GM21528 (cell line): Measurements from ENCODE around the gene PTPN7.
"Not testable (repeated sequence)": the region's sequence is repeated elsewhere in the genome, so short reads cannot be mapped to it uniquely, and the experiment has no call there.

ENCODE experiments used
- ATAC-seq: cut with Tn5 transposase; IDR thresholded peaks from one replicate; pipeline ENCODE4 v1.9.1; 2021; ENCODE audit warnings: mild to moderate bottlenecking, moderate library complexity; ENCODE audit not compliant: unreplicated experiment, low FRiP score

Gene PTPN7

DNA sequence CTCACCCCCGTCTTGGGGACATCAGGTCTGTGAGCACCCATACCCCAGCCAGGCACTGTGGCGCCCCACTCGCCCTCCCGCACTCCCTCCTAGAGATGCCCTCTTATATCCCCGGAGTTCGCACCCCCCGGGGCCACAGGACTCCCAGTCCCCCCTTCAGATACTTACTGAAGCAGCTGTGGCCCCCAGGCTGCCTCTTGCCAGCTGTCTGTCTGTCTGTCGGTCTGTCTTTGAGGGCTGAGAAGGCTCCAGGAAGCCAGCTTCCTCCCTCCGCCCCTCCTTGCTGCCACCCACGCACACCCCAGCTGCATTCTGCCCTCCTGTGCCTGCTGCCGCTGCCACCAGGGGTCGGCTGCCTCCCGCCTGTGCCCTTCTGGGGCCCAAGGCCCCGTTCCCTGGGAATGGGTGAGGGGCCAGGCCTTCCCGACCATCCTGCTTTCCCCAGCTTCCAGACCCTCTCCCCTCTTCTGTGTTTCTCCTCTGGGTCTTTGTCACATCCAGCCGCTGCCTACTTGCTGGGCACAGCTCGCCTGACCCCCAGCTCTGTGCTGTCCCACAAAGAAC is at the start of gene PTPN7:
Gene PTPN7 (minus strand): TSS at position 226 of the 564 bp plus-strand sequence. CDS start 1,200 bp downstream, outside the sequence.
- peak; percentile 47 for ATAC-seq

DNA sequence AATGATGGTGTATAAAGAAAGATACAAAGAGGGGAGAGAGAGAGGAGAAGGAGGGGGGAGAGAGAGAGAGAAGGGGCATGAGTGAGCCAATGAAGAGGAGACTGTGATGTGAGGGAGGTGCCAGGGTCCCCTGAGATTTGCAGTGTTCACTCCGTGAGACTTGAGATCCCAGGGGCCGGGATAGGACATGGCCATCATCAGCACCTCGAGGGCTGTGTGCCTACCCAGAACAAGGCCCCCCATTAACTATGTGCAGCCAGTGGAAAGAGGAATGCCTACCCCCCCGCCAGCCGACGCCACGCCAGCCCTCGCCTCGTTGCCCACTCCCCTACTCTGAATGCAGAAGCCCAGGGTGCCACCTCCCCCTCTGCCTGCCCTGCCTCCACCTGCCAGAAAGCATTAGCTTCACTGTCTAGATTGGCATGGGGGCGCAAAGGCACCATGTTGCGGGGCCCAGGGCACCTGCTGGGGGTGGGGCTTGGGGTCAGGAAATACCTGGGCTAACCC is 48.0 kb upstream of the PTPN7 start:
- no peak for ATAC-seq

DNA sequence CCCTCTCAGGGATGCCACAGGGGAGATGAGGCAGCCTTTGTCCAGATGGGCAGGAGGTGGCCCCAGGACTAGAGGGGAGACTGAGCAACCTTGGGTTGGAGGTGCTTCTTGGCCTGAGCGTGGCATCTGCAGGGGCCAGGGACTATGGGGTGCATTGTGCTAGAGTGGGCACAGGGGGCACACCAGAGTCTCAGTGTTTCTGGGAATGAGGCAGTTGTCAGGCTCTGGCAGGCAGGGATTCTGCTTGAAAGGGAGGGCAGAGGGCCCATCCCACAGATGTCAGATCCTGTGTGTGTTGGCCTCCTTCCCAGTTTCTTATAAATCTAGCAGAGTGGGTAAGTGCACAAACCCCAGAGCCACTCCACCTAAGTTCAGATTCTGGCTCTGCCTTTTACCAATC is 46.9 kb upstream of the PTPN7 start:
- no peak for ATAC-seq

DNA sequence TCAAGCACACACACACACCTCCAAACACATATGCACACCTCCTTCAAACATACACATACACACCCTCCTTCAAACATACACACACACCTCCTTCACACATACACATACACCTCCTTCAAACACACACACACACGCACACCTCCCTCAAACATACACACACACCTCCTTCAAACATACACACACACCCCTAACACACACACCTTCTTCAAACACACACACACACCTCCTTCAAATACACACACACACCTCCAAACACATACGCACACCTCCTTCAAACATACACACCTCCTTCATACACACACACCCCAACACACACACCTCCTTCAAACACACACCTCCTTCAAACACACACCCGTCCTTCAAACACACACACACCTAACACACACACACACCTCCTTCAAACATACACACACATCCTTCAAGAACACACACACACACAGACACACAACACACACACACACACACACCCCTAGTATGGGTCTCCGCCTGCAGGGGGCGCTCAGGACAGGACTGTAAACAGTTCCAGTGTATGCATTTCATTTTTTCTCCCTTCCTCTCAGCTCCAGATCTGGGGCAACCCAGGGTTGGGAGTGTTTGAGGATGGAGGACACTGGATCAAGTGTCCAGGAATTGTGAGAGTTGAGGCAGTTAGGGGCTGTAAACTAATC is 45.3 kb upstream of the PTPN7 start:
- no peak for ATAC-seq

DNA sequence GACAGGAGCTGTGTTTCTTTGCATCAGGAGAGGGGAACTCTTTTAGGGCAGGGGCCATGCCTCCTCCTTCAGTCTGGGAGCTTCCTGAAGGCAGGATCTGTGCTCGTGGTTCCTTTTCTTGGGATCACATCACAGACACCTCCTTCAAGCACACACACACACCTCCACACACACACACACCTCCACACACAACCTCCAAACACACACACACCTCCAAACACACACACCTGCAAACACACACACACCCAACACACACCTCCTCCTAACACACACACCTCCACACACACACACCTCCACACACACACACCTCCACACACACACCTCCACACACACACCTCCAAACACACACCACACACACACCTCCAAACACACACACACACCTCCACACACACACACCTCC is 43.7 kb upstream of the PTPN7 start:
- ATAC-seq = no peak

DNA sequence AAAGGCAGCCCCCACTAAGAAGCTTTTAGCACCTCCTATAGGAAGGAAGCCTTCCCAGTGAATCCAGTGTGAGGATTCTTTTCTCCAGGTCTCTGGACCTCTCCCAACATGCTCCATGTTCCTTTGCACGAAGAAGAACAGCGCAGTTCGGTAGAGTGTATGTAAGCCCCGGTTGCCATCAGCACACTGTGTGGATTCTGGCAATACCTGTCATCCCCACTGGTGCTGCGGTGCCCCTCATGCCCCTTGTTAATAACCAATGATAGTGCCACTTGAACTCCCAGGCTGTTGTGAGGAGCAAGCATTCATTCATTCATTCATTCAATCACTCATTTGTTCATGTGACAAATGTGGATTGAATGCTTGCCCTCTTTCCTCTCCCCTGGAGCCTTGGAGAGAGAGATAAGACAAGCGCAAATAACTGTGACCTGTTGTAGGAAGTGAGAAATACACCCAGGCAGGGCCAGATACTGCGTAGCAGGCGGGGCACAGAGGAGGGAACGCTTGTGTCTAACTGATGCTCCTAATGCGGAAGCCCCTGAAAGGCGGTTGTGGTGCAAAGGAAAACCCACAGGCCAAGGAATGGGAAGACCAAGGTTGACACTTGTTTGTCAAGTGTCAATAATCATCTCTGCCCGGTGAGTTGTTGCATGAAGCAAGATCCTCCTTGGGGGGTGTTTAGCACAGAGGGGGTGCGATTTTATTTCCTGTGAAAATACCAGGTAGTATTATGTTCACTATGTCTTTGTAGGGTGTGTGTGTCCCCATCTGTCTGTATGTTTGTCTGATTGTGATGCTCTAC is 43.0 kb upstream of the PTPN7 start:
- no peak for ATAC-seq

DNA sequence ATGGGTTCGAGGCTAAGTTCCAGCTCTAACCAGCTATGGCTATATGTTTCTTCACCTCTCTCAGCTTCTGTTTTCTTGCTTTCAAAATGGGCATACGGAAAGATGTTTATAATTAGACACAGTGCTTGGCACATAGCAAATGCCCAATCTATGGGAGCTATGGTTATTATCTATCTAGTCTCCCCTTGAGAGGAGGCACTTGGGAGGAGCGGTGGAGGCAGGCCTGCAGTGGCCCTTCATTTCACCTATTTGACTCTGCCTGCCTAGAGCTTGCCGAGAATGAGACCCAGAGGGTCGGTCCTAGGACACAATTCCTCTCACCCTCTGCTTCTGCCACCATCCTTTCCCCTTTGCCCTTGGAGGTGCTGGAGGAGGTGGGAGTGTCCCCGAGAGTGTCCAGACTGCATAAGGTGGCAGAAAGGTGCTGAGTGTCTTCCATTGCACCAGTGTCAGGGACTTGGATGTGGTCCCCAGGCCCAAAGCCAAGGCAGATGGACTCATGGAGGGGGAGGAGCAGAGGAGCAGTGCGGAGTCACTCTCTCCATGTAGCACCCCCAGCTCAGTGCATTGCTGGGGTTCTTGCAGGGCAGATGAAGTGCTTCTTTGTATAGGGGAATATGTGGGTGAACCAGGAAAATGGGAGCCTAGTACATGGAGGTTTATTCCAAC is 42.2 kb upstream of the PTPN7 start:
- no peak for ATAC-seq

DNA sequence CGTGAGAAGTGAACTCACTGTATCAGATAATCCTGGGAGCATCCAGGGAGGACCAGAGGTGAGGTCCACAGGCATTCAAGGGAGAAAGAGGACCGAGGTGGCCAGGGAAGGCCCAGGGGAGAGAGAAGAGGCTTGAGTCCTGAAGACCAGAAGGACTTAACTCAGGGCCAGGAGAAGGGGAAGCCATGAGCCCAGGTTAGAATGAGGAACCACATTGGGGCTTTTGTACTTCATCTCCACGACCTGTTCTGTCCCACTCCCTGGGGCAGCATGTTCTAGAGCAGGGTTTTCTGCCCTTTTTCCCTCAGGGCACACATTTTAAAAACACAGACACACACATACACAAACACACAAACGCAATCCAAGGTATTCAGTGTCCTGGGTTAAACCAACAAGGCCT is 41.6 kb upstream of the PTPN7 start:
- ATAC-seq = no peak

DNA sequence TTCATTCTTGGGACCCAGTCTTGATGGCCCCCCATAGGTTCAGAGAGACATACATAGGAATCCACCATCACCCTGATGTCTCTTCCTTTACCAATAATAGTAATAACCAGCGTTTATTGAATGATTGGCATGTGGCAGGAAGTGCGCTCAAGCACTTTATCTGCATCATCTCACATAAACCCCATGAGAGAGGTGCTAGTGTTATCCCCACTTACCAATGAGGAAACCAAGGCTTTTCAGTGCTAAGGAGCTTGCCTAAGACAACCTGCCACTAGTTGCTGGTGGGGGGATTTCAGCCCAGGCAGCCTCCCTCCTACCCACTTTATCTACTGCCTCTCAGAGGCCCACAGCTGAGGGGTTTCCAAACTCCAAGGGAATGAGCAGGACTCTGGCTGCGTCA is 40.9 kb upstream of the PTPN7 start:
- ATAC-seq = no peak

DNA sequence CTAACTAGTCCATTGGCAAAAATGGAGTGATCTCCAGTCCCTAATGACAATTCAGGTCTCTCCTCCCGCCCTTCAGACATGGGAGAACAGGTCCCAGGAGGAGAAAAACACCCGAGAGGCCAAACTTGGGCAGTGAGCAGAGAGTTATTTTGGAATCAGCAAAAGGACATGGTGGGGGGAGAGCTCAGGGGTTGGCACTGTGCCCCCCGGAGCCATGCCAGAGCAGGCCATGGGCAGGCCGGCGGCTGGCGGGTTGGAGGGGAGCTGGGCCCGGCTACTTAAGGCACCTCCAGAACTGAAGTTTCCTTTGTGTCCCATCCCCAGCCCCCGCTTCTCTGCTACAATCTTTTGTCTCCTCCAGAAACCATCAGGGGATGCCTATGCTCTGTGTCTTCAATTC is 40.3 kb upstream of the PTPN7 start:
- ATAC-seq = no peak

DNA sequence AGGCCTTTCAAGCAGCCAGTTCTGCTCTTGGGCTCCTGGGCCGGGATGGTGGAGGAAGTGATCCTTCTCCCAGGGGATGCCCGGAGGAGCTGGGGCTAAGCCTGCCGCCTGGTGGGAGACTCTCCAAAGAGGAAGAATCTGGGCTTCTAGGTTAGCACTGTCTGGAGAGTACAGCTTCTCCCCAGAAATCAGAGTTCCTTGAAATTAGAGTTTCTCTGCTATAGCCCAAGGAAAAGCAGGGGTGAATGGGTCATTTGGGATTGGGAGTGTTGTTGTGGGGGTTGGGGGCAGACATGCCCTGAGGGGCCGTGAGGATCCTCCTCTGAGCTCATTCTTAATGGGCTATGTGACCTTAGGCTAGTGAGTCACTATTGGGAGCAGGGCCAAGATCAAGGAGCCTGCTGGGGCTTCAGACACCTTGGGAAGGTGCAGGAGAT is 39.7 kb upstream of the PTPN7 start:
- ATAC-seq = no peak

DNA sequence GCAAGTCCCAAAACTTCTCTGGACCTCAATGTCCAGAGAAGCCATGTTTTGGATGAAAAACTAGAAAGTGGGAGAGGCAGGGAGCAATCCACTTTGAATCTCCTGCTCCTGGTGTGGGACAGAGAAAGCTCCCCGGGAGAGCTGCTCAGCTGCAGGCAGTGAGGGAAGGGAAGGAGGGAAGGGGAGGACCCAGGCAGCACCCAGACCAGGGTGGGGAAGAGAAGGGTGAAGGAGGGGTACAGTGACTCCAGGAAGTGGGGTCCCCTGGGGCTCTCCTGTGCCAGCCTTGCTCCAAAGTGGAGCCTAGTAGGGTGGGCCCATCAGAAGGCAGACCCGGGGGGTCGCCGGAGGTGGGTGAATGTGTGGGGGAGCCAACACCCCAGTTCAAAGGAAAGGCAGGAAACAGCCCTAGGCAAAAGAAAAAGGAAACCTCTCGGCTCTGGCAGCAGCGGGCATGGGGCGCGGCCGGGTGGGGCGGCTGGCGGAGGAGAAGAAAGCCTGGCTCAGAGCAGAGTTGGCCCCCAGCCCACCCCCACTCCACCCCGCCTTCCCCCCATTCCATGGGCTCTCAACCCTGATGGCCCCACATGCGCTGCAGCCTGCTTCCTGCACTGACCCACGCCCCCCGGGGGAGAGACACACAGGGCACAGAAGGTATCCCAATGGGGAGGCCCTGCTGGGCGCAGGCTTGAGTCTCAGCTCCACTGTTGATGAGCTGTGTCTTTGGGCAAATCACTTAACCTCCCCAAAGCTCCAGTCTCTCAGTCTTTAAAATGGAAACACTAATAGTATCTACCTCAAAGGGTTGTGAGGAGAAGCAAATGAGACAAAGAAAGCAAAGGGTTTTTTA is 38.9 kb upstream of the PTPN7 start:
- no peak for ATAC-seq

DNA sequence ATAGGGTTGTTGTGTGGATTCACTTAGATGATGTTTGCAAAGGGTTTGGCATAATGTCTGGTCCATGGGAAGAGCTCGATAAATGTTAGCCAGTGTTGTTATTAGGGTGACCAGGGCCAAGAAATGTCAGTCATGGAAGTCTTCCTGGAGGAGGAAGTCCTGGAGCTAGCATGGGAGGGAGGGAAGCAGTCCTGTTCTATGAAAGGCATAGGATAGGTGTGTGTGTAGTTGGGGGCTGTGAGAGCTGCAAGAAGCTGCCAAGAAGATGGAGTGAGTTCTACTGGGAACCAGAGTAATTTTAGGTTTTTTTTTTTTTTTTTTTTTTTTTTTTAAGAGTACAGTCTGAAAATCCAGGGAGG is 37.9 kb upstream of the PTPN7 start:
- ATAC-seq = no peak

DNA sequence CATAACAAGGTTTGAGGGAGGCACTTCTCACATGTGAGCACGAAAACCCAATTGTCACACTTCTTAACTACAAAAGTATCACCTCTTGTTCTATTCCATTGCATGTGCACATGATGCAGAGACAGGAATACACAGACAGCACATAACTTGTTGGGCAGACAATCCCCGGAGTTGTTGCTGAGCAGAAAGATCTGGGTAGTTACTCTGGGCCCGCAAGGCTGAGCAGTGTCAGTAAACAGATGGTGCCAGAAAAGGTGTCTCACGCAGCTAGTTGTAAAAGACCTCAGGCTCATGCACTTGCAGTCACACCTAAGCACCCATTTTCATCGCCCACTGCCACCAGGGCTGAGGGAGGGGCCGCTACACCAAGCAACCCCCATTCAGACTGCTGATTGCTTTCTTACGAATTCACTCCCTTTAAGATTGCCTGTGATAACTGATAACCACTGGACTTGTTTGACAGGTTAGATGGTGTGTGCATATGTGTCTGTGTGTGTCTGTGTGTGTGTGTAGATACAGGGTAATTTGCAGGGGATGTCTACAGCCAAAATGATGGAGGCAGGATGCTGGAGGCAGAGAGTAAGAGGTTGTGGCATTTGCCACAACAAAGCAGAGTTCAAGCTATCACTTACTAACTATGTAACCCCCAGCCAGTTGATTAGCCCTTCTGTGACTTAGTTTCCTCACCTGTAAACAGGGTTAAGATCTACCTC is 37.4 kb upstream of the PTPN7 start:
- ATAC-seq = no peak

DNA sequence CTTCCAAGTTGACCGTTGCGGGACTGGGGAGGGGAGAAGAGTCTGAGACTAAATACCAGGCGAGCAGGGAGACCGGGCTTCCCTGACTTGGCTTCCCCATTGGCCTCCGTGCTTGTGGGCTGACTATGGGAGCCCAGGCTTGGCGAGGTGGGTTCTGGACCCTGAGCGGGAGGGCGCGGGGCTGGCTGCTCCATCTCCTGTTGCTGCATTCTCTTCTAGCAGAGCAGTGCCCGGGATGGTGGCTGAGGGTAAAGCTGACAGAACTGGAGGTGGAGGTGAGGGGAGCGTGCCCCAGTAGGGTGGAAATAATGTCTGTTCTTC is 33.9 kb upstream of the PTPN7 start:
- ATAC-seq = no peak

DNA sequence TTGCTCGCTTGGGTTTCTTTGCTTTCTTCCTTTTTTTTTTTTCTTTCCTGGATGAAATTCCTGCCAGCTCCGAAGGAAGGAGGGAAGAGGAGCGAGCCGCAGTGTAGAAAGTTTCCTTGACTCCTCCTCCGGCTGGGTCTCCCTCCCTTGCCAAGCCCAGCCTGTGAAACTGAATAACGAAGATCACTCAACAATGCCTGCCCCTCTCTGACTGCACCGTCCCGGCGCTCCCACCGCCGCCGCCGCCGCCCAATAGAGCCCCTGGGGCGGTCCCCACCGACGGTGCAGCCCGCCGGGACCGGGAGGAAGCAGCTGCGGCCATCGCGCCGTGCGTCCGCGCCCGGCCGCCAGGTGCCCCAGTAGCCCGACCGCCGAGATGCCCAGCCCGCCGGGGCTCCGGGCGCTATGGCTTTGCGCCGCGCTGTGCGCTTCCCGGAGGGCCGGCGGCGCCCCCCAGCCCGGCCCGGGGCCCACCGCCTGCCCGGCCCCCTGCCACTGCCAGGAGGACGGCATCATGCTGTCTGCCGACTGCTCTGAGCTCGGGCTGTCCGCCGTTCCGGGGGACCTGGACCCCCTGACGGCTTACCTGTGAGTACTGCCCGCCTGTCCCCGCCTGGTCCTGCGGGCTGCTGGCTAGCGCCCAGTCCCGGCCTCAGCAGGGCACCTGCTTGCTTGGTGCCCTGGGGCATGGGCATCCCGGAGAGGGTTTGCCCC is 33.4 kb upstream of the PTPN7 start, which contains the start of gene LGR6:
Gene LGR6 (plus strand): TSS at position 186 of the 714 bp plus-strand sequence. CDS start 191 bp downstream, at position 377.
- ATAC-seq = no peak

DNA sequence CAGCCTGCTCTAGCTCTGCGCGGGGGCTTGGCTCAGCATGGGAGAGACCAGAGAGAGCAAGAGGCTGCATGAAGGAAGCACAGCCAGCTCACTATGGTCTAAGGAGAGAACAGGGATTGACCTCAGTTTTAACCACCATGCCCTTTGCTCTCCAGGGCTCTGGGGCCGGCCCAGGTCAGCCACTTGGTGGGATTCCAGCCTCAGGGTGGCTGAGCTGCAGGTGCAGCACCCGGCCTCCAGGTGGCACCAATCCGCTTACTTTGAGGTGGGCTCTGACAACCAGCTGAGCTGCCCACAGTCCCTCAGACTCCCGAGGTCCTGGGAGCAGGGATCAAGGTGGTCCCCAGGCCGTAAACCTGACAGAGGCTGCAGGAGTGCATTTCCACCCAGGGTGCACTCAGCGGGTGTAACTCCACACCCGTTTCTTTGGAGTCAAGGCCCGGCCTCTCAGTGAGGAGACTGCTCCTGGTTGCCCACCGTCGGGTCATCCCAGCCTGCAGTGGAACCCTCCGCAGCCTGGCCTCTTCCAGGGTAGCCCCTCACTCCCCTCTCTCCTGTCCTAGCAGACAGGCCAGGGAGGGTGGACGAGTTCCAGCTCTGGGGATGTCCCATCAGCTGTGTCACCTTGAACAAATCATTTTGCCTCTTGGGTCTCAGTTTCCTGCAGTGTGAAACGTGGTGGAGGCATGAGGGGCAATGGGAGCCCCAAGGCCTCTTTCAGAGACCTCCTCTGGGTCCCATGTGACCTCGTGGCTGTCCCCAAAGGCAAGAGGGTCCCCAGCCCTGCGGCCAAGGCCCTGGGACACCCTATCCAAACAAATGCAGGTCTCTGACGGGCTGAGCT is 32.6 kb upstream of the PTPN7 start:
- no peak for ATAC-seq

DNA sequence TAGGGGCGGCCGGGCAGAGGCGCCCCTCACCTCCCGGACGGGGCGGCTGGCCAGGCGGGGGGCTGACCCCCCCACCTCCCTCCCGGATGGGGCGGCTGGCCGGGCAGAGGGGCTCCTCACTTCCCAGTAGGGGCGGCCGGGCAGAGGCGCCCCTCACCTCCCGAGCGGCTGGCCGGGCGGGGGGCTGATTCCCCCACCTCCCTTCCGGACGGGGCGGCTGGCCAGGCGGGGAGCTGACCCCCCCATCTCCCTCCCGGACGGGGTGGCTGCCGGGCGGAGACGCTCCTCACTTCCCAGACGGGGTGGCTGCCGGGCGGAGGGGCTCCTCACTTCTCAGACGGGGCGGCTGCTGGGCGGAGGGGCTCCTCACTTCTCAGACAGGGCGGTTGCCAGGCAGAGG is 31.0 kb upstream of the PTPN7 start:
- ATAC-seq = not testable (repeated sequence)
